Measurements from ENCODE around the gene HOXD4.

DNA sequence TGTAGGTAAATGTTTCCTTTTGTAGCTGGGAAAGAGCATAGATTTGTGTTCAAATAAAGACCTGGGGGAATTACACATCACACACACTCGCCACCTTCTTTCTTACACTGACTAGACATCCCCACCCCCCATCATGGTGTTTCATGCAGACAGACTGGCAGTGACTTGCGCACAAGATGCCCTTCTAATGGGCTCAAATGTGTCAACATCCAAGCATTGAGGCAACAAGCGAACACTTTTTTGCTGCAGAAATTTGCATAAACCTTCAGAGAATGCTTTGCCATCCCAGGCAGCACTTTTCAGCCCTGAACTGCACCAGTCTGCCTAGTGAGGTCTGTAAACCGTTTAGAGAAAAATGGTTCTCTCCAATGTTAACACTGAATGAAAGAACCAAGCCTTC lies 17.3 kb upstream of the HOXD4 start:
- TF ChIP-seq MAFK (IDR thresholded peaks at IDR 0.05; ENCODE audit: low read depth, low read length) (no peak), SMC3 (IDR thresholded peaks at IDR 0.05; ENCODE audit: low read depth, low read length) (no peak), POLR2A (IDR thresholded peaks at IDR 0.05; ENCODE audit: low read depth, low read length) (no peak), BHLHE40 (IDR thresholded peaks at IDR 0.05; ENCODE audit: low read depth, low read length) (no peak), CEBPB (IDR thresholded peaks at IDR 0.05; ENCODE audit: low read depth, low read length) (no peak), MXI1 (IDR thresholded peaks at IDR 0.05; ENCODE audit: borderline replicate concordance, low read depth, low read length) (no peak), CHD1 (IDR thresholded peaks at IDR 0.05; ENCODE audit: low read depth, low read length) (no peak), RAD21 (IDR thresholded peaks at IDR 0.05; ENCODE audit: low read length) (no peak), RFX5 (IDR thresholded peaks at IDR 0.05; ENCODE audit: low read depth, low read length) (no peak), NFE2L2 (IDR thresholded peaks at IDR 0.05; ENCODE audit: low read depth, low read length) (no peak)
- TF ChIP-seq, protein P1, sequence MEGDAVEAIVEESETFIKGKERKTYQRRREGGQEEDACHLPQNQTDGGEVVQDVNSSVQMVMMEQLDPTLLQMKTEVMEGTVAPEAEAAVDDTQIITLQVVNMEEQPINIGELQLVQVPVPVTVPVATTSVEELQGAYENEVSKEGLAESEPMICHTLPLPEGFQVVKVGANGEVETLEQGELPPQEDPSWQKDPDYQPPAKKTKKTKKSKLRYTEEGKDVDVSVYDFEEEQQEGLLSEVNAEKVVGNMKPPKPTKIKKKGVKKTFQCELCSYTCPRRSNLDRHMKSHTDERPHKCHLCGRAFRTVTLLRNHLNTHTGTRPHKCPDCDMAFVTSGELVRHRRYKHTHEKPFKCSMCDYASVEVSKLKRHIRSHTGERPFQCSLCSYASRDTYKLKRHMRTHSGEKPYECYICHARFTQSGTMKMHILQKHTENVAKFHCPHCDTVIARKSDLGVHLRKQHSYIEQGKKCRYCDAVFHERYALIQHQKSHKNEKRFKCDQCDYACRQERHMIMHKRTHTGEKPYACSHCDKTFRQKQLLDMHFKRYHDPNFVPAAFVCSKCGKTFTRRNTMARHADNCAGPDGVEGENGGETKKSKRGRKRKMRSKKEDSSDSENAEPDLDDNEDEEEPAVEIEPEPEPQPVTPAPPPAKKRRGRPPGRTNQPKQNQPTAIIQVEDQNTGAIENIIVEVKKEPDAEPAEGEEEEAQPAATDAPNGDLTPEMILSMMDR (conservative IDR thresholded peaks at IDR 0.05; ENCODE audit: low read depth, low read length), result no peak
- TF ChIP-seq, protein P2, sequence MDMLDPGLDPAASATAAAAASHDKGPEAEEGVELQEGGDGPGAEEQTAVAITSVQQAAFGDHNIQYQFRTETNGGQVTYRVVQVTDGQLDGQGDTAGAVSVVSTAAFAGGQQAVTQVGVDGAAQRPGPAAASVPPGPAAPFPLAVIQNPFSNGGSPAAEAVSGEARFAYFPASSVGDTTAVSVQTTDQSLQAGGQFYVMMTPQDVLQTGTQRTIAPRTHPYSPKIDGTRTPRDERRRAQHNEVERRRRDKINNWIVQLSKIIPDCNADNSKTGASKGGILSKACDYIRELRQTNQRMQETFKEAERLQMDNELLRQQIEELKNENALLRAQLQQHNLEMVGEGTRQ (IDR thresholded peaks at IDR 0.05; ENCODE audit: low read depth, low read length), result no peak
- TF ChIP-seq, protein P3, sequence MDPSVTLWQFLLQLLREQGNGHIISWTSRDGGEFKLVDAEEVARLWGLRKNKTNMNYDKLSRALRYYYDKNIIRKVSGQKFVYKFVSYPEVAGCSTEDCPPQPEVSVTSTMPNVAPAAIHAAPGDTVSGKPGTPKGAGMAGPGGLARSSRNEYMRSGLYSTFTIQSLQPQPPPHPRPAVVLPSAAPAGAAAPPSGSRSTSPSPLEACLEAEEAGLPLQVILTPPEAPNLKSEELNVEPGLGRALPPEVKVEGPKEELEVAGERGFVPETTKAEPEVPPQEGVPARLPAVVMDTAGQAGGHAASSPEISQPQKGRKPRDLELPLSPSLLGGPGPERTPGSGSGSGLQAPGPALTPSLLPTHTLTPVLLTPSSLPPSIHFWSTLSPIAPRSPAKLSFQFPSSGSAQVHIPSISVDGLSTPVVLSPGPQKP (IDR thresholded peaks at IDR 0.05; ENCODE audit: borderline replicate concordance, low read depth, low read length), result no peak
